ENCODE results near the gene FGD2.

The FGD2 gene

DNA sequence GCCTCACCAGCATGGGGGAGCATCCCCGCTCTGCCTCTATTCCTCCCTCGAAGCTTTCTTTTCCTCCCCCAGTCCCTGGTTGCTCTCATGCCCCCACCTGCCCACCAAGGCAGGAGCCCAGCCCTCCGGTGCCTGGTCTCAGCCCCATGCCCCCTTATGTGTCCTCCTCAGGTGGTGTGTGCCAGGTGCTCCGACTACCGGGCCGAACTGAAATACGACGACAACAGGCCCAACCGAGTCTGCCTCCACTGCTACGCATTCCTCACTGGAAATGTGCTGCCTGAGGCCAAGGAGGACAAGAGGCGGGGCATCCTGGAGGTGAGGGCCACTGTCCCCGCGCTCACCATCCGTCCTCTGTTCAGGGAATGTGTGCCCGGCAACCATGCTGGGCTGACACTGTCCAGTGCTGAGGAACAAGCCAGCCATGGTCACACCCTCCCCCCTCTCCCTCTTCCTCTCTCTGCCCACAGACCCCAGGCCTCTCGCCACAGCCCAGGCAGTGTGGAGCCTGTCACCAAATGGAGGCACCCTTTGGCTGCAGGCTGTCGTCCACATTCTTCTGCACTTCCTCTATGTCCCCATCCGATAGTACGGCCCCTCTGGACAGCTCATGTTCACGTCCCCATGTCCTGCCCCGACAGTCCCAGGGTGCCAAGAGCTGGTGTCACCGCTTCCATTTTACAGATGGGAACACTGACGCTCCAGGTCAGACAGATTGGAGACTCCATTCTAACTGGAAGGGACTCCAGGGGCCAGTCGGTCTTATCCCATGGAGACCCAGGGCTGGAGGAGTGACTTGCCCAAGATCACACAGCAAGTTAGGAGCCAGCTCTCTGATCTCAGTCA lies 20.4 kb downstream of the FGD2 start:
- no peak for TF ChIP-seq POLR2A (IDR thresholded peaks at IDR 0.05; ENCODE audit: low read length)
- no peak for TF ChIP-seq GATA1 (IDR thresholded peaks at IDR 0.05; ENCODE audit: low read depth, low read length)
- no peak for DNase-seq

DNA sequence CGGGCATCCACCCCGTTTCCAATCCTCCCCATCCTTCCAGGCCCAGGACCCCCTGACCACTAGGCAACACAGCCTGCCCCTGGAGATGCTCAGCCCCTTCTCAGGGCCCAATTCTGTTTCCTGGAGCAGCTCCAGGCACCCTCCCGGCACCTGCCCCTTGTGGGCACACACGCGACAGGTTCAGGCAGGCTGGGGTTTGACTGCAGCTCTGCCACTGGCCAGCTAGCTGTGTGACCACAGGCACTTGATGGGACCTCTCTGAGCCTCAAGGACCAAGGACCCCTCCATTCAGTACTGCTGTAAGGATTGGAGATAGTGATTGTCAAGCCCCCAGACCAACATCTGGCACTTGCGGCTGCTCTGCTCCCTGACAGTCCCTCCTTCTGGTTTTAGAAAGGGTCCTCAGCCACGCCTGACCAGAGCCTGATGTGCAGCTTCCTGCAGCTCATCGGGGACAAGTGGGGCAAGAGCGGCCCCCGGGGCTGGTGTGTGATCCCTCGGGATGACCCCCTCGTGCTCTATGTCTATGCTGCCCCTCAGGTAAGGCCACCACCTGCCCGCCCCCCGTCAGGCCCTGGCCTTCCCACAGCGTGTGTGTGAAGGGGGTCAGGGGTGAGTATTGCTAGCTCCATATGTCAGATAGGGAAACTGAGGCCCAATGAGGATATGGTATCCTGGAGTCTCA lies 21.7 kb downstream of the FGD2 start:
- DNase-seq, result peak in 1 of 2 experiments; percentile 40
- TF ChIP-seq POLR2A (IDR thresholded peaks at IDR 0.05; ENCODE audit: low read length), result no peak
- no peak for TF ChIP-seq GATA1 (IDR thresholded peaks at IDR 0.05; ENCODE audit: low read depth, low read length)

- TF ChIP-seq GATA1 (IDR thresholded peaks at IDR 0.05; ENCODE audit: low read depth, low read length) (no peak), POLR2A (IDR thresholded peaks at IDR 0.05; ENCODE audit: low read length) (no peak)
- DNase-seq, result no peak
Observed at GRCh38 chr6:37027811-37028469, 22.5 kb downstream of the FGD2 start.

DNA sequence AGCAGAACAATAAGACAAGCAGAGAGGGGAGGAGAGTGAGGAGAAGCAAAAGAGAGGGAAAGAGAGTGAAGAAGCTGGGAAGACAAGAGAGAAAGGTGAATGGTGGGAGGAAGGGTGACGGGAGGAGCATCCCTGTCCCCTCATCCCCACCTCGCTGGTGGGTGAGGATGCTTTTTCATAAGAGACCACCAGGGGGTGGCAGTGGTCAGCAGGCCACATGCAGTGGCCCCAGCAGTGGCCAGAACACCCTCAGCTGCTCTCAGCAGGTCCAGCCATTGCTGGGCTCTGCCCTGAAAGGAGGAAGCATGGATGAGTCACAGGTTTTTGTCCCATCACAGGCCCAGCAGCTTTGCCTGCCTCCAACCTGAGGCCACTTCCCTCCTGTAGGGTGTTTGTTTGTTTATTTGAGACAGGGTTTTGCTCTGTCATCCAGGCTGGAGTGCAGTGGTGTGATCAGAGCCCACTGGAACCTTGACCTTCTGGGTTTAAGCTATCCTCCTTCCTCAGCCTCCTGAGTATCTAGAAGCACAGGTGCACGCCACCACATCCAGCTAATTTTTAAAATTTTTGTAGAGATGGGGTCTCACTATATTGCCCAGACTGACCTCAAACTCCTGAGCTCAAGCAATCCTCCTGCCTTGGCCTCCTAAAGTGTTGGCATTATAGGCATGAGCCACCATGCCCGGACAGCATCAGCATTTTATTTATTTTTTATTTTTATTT lies 24.0 kb downstream of the FGD2 start:
- peak; percentile 90 to 91 for DNase-seq
- TF ChIP-seq GATA1 (IDR thresholded peaks at IDR 0.05; ENCODE audit: low read depth, low read length) (no peak), POLR2A (IDR thresholded peaks at IDR 0.05; ENCODE audit: low read length) (no peak)

GRCh38 chr6:37030599-37030998 lies 25.1 kb downstream of the FGD2 start:
- DNase-seq, result peak in 1 of 2 experiments; percentile 28
- TF ChIP-seq POLR2A (IDR thresholded peaks at IDR 0.05; ENCODE audit: low read length) (no peak), GATA1 (IDR thresholded peaks at IDR 0.05; ENCODE audit: low read depth, low read length) (no peak)

DNA sequence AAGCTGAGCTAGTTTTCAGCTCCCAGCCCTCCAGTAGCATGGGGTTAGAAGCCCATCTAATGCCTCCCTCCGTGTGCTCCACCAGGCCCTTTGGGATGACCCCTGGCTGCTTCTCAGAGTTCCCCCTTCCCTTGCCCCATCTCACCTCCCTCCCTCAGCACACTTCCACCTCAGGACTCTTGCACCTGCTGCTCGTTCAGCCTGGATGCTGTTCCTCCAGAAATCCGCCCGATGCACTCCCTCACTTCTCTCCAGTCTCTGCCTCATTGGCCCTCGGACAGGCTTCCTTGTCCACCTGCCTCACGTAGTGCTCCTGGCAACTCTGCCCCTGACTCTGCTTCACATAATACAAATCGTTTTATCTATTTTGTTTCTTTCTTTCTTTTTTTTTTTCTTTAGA lies 26.8 kb downstream of the FGD2 start:
- no peak for DNase-seq
- no peak for TF ChIP-seq POLR2A (IDR thresholded peaks at IDR 0.05; ENCODE audit: low read length)
- no peak for TF ChIP-seq GATA1 (IDR thresholded peaks at IDR 0.05; ENCODE audit: low read depth, low read length)

- DNase-seq, result peak in 1 of 2 experiments; percentile 25
Observed at GRCh38 chr6:37033255-37033654, 27.8 kb downstream of the FGD2 start.

GRCh38 chr6:37033819-37034795 lies 28.7 kb downstream of the FGD2 start:
- no peak for DNase-seq
- TF ChIP-seq GATA1 (IDR thresholded peaks at IDR 0.05; ENCODE audit: low read depth, low read length) (no peak), POLR2A (IDR thresholded peaks at IDR 0.05; ENCODE audit: low read length) (no peak)

More at GRCh38 chr6:37033255-37033654, 27.8 kb downstream of the FGD2 start:
- no peak for TF ChIP-seq POLR2A (IDR thresholded peaks at IDR 0.05; ENCODE audit: low read length)
- TF ChIP-seq GATA1 (IDR thresholded peaks at IDR 0.05; ENCODE audit: low read depth, low read length), result no peak

- DNase-seq, result no peak
- TF ChIP-seq GATA1 (IDR thresholded peaks at IDR 0.05; ENCODE audit: low read depth, low read length) (no peak), POLR2A (IDR thresholded peaks at IDR 0.05; ENCODE audit: low read length) (no peak)
Observed at GRCh38 chr6:37036146-37036545, 30.7 kb downstream of the FGD2 start.

DNA sequence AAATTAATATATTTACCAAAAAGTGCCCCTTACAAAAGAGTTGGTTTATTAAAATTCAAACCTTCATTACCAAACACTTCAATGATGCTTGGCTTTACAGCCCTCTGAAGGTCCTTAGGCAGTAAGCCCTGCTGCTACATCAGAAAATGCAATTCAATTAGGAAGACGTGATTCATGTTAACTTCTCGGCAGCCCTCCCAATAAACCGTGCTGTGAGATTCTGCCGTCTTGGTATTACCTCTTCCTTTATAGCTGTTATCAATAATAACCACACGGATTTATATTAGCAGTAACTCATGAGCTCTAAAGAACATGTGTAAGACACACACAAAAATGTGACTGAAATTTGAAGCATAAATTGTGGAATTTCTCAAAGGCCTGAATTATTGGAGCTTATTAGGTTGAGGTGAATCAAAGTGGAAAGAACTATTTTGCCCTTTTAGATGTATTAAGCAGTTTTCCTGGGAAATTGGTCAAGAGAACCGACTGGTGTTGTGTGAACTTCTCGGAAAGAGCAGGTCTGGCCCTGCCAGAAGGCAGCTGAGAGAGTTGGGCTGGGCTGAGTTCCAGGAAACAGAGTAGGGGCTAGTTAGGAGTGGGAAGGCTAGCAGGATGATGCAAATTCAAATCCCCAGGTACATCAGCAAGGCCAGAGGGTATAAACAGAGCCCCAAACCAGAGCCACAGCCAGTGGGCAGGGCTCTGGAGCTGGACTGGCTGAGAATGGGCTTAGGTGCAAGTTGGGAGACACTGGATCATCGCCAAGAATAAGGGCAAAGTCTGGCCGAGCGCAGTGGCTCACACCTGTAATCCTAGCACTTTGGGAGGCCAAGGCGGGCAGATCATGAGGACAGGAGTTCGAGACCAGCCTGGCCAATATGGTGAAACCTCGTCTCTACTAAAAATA lies 33.1 kb downstream of the FGD2 start:
- TF ChIP-seq POLR2A (IDR thresholded peaks at IDR 0.05; ENCODE audit: low read length), result no peak
- no peak for TF ChIP-seq GATA1 (IDR thresholded peaks at IDR 0.05; ENCODE audit: low read depth, low read length)

GRCh38 chr6:37039958-37040357 lies 34.5 kb downstream of the FGD2 start:
- no peak for TF ChIP-seq GATA1 (IDR thresholded peaks at IDR 0.05; ENCODE audit: low read depth, low read length)
- no peak for TF ChIP-seq POLR2A (IDR thresholded peaks at IDR 0.05; ENCODE audit: low read length)
- no peak for DNase-seq

More for the DNA sequence above, 33.1 kb downstream of the FGD2 start:
- peak; percentile 55 to 58 for DNase-seq
